ENCODE results near the gene PDZD7.

GRCh38 chr10:101020427-101021075, 10.4 kb downstream of the PDZD7 start:
- TF ChIP-seq CTCF (IDR thresholded peaks at IDR 0.05; ENCODE audit: poor library complexity, severe bottlenecking) (no peak), POLR2AphosphoS5 (IDR thresholded peaks at IDR 0.05) (no peak), TAF1 (IDR thresholded peaks at IDR 0.05; ENCODE audit: low read depth) (no peak), RAD21 (conservative IDR thresholded peaks at IDR 0.05) (no peak), REST (IDR thresholded peaks at IDR 0.05; ENCODE audit: borderline replicate concordance) (no peak), EZH2 (IDR thresholded peaks at IDR 0.05; ENCODE audit: borderline replicate concordance, insufficient read depth, low read length, poor library complexity, severe bottlenecking) (no peak)

All from neural cell (in vitro differentiated cells).